GM18858 (cell line): ENCODE results near the gene S100A3.
"Not testable (repeated sequence)": the region's sequence is repeated elsewhere in the genome, so short reads cannot be mapped to it uniquely, and the experiment has no call there.

Experiments
- ATAC-seq: cut with Tn5 transposase; IDR thresholded peaks from one replicate; pipeline ENCODE4 v1.9.1; 2021; ENCODE audit not compliant: unreplicated experiment

The S100A3 gene

GRCh38 chr1:153548722-153549688, at the start of gene S100A3:
S100A3 (minus strand) TSS chr1:153549258; CDS start chr1:153548485, 773 bp downstream.
- ATAC-seq, result no peak

DNA sequence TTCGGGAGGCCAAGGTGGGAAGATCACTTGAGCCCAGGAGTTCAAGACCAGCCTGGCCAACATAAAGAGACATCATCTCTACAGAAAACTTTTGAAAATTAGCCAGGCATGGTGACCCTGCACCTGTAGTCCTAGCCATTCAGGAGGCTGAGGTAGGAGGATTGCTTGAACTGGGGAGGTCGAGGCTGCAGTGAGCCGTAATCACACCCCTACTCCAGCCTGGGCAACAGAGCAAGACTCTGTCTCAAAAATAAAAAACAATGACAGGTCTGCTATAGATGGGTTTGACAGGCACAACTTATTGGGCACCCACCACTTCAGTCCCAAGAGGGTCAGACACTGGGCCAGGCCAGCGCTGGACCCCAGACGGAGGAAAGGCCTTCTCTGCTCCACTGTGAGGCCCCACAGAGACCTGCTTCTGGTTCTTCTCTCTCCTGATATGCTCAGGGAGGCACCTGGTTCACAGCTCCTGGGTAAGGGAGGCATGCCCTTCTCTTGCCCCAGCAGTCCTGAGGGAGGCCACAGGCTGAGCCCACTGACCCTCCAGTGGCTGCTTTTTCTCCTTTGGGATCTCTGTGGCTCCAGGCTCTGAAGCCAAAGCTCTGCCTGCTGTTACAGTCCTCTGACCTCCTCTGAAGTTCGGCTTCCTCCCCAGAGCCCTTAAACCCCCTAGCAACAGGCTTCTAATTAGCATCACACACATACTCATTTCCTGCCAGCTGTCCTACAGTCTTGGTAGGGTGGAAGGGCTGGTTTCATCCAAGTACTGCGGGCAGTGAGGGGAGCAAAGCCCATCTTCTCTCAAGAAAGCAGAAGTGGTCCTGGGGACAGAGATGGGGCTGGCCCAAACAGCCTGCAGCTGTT, 49.5 kb upstream of the S100A3 start:
- ATAC-seq, result peak; percentile 95

GRCh38 chr1:153597206-153597605, 48.1 kb upstream of the S100A3 start:
- ATAC-seq, result no peak

GRCh38 chr1:153592748-153593147, 43.7 kb upstream of the S100A3 start:
- ATAC-seq, result no peak

DNA sequence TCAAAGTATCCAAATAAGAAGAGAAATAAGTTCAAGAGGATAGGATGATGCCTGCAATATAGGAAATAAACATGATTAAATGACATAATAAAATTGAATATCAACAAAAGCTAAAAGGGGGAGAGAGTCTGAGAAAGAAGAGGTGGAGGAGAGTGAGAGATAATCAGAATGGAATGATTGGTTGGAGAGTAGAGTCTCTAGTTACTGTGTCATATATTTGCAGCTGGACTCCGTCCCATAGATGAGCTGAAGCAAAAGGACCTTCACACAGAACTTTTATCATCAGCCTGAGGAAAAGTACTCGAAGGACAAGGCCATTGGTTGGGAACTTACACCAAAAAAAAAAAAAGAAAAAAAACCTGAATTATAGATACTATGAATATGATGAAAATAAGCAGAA, 39.4 kb upstream of the S100A3 start:
- no peak for ATAC-seq

DNA sequence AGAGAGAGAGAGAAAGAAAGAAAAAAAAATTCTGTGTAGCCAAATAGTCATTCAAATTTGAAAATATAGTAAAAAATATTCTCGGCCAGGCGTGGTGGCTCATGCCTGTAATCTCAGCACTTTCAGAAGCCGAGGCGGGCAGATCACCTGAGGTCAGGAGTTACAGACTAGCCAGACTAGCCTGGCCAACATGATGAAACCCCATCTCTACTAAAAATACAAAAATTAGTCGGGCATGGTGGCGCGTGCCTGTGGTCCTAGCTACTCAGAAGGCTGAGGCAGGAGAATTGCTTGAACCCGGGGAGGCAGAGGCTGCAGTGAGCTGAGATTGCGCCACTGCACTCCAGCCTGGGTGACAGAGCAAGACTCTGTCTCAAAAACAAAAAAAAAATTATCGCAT, 39.0 kb upstream of the S100A3 start:
- ATAC-seq, result not testable (repeated sequence)

DNA sequence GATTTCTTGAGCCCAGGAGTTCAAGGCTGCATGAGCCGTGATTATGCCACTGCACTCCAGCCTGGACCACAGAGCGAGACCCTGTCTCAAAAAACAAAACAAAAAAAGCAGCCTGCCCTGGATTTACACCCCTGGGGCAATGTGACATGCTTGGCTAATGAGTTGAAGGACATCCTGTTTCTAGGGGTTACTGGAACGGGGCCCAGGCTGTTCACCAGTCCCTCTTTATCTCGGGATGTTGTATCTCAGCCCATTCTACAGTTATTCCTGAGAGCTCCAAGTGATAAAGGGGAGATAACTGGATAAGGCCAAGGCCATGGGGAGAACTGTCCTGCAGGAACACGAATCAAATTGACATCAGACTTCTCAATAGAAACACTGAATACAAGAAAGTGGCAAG, 38.3 kb upstream of the S100A3 start:
- no peak for ATAC-seq

GRCh38 chr1:153586347-153586746, 37.3 kb upstream of the S100A3 start:
- ATAC-seq, result no peak

DNA sequence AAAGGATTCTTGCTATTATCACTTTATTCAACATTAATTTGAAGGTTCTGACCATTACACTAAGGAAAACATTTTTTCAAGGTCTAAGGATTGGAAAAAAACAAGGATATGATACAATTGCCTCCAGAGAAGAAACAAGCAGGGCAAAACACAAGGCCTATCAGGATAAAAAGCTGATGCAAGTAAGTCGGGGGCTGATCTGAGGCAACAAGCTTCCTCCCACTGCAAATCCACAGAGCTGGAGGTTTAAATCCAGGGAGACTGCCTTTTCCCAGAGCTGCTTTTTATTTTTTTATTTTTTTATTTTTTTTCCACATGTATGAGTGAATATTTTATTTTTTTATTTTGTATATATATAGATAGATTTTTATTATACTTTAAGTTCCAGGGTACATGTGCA, 35.9 kb upstream of the S100A3 start:
- ATAC-seq, result no peak

- ATAC-seq, result no peak
Measured at GRCh38 chr1:153583976-153584375, 34.9 kb upstream of the S100A3 start.

DNA sequence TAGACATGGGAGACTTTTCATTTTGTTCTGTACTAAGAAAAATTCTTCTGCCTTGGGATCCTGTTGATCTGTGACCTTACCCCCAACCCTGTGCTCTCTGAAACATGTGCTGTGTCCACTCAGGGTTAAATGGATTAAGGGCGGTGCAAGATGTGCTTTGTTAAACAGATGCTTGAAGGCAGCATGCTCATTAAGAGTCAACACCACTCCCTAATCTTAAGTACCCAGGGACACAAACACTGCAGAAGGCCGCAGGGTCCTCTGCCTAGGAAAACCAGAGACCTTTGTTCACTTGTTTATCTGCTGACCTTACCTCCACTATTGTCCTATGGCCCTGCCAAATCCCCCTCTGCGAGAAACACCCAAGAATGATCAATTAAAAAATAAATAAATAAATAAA, 34.5 kb upstream of the S100A3 start:
- not testable (repeated sequence) for ATAC-seq

- ATAC-seq, result not testable (repeated sequence)
Measured at GRCh38 chr1:153582836-153583235, 33.8 kb upstream of the S100A3 start.

DNA sequence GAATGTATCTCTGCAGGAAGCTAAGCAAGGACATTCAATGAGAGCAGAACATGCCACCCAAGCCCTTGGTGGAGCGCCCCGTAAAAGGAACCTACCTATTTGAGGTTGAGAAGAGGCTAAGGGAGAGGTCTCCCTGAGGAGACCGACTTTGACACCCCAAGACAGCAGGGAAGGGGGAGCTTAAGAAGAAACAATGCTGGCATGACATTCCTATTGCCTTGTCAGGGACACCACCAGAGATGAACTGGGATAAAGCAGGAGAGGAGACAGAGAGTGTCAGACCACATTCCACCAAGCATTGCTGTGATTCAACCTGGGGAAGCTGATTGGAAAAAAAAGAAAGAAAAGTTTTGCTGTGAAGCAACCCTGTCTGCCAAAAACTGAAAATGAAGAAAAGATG, 29.9 kb upstream of the S100A3 start:
- no peak for ATAC-seq

GRCh38 chr1:153578490-153578889, 29.4 kb upstream of the S100A3 start:
- no peak for ATAC-seq

GRCh38 chr1:153577624-153578051, 28.6 kb upstream of the S100A3 start:
- no peak for ATAC-seq

GRCh38 chr1:153577138-153577537, 28.1 kb upstream of the S100A3 start:
- no peak for ATAC-seq

- not testable (repeated sequence) for ATAC-seq
Measured at GRCh38 chr1:153575497-153575896, 26.4 kb upstream of the S100A3 start.

GRCh38 chr1:153575081-153575491, 26.0 kb upstream of the S100A3 start:
- not testable (repeated sequence) for ATAC-seq

- no peak for ATAC-seq
Measured at GRCh38 chr1:153573351-153573750, 24.3 kb upstream of the S100A3 start.

DNA sequence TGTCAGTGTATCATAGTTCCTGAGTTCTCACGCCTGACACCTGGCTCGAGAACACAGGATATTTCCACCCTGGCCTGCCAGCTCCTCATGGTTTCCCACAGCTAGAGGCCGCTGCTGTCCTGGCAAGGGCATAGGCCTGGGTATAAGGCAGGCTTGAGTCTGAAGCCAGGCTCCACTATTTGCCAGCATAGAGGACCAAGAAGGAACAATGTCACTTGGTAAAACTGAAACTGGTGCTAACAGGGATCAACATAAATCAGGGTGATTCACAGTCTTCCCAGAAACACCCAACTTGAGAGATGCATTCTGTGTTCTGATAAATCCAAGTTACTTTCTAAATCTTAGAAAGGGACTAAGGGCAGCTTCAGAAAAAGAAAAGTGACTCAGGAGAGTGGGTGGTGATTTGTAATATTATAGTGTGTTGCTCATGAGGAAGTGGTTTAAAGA, 23.5 kb upstream of the S100A3 start:
- no peak for ATAC-seq

- ATAC-seq, result no peak
Measured at GRCh38 chr1:153571706-153572105, 22.6 kb upstream of the S100A3 start.

DNA sequence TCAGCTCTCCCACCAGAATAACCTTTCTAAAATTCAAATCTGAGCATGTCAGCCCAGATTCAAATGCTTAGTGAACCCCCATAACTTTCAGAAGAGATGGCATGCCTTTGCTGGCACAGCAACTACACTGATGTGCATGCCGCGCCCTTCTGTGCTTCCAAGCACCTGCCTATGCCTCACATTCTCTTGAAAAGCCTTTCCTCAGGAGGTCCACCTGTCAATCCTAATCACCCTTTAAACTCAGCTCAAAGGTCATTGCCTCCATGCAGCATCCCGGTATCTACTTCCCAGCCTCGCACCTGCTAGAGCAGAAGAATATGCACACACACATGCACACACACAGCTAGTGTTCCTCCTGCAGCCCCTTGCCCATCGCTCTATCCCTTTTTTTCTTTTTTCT, 21.8 kb upstream of the S100A3 start:
- ATAC-seq, result no peak
